ENCODE measurements around the gene MTA3.
"Not testable (repeated sequence)": the region's sequence is repeated elsewhere in the genome, so short reads cannot be mapped to it uniquely, and the experiment has no call there.

The MTA3 gene

GRCh38 chr2:42607101-42607637, 38.7 kb downstream of the MTA3 start:
- DNase-seq, result no peak

GRCh38 chr2:42613281-42614064, 45.0 kb downstream of the MTA3 start:
- DNase-seq, result no peak

GRCh38 chr2:42614838-42615237, 46.4 kb downstream of the MTA3 start:
- no peak for DNase-seq

GRCh38 chr2:42618116-42618515, 49.7 kb downstream of the MTA3 start:
- no peak for DNase-seq

GRCh38 chr2:42618972-42619371, 50.5 kb downstream of the MTA3 start:
- peak in 1 of 56 donors; percentile 9 for DNase-seq

- DNase-seq, result not testable (repeated sequence)
Measured at GRCh38 chr2:42621626-42622025, 53.2 kb downstream of the MTA3 start.

DNA sequence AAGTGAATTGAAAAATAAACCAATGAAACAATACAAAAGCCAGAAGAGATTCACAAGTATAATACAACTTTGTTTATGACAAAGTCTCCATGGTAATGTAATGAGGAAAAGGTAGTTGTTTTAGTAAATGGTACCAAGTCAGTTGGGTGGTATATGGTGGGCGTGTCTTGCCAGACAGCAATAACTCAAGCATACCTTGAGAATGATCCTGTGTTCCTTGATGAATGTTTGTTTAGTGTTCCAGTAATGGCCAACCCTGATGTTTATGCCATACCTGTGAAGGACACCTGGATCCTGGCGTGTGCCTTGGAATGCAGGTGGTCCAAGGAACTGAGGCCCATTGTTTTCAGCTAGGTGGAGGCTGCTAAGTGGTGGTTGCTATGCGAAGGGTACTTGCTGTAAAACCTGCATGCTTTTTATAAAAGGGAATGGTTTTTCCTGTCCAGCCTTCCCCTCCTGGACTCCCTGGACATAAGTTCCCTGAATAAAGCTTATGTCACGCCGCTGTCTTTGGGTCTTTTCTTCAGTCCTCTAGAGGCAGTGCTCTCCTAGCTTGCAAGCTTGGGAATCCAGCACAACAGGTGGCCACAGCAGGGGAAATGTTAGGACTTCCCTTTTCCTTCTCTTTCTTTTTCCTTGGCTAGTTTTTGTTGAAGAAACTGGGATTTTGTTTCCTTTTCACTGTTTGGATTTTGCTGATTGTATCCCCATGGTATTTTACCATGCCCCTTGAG, 54.7 kb downstream of the MTA3 start:
- no peak for DNase-seq

DNA sequence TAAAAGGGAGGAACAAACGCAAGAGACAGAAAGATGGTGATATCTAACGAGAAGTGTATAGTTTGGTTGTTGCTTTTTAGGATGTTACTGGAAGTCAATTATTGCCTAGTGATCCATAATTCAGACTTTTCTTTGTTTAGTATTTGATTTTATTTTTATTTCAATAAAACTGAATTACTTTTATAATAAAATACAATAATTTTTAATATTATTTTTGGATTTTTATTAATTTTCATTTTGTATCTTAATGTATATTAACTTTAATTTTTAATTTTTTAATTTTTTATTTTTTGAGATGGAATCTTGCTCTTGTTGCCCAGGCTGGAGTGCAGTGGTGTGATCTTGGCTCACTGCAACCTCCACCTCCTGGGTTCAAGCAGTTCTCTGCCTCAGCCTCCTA, 55.6 kb downstream of the MTA3 start:
- no peak for DNase-seq

- DNase-seq, result not testable (repeated sequence)
Measured at GRCh38 chr2:42628024-42628423, 59.6 kb downstream of the MTA3 start.

- DNase-seq, result no peak
Measured at GRCh38 chr2:42636934-42637333, 68.5 kb downstream of the MTA3 start.

GRCh38 chr2:42638080-42638784, 69.8 kb downstream of the MTA3 start:
- DNase-seq, result no peak

GRCh38 chr2:42639340-42640077, 71.1 kb downstream of the MTA3 start:
- DNase-seq, result no peak

GRCh38 chr2:42640261-42640660, 71.8 kb downstream of the MTA3 start:
- DNase-seq, result no peak

- DNase-seq, result not testable (repeated sequence)
Measured at GRCh38 chr2:42642371-42642770, 73.9 kb downstream of the MTA3 start.

DNA sequence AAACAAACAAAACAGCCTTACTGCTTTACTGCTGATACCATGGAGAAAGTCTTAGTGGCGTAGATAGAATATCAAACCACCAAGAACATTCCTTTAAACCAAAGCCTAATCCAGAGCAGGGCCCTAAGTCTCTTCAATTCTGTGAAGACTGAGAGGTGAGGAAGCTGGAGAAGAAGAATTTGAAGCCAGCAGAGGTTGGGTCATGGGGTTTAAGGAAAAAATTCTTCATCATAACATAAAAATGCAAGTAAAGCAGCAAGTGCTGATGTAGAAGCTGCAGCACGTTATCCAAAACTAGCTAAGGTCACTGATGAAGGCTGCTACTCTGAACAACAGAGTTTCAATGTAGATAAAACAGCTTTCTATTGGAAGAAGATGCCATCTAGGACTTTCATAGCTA, 77.1 kb downstream of the MTA3 start:
- no peak for DNase-seq

GRCh38 chr2:42648796-42649195, 80.4 kb downstream of the MTA3 start:
- DNase-seq, result no peak

DNA sequence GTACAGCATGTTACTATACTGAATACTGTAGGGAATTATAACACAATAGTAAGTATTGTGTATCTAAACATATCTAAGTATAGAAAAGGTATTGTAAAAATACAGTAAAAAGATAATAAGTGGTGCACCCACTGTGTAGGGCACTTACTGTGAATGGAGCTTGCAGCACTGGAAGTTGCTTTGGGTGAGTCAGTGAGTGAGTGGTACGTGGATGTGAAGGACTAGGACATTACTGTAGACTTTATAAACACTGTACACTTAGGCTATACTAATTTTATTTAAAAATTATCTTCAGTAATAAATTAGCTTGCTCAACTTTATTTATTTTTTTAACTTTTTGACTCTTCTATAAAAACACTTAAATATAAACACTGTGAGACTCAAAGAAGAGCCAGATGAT, 82.6 kb downstream of the MTA3 start:
- DNase-seq, result no peak

DNA sequence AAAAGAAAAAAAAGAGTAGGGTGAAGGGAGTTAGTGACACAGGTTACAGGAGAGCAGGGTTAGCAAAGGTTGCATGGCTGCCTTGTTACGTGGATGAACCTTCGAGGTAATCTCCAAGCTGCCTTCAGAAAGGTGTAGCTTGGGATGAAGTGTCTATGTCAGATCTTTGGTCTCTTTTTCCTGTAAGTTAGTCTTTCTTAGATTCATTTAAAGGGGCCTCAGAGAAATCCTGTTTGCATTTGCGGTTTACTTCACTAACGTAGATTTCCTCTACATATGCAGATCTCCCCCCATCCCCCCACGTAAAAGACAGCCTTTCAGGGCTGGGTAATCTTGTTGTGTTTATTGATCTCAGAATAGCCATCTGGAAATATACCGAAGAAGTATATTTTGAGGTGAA, 83.7 kb downstream of the MTA3 start:
- DNase-seq, result no peak

DNA sequence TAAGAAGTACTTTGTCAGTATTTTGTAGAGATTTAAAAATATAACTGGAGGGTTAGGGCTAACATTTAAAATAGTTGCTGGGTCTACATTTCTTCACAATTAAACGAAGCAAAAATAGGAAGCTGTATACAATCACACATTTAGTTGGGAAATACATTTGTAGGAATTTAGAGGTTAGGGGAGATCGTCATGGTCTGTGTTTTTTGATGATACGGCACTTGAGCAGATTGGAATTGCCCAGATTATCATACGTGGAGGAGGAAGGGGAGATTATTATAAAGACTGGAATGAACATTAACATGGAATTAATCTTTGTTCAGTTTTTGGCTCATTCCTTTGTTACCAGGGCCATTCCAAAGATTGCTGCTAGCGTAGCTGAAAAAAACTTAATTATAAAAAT, 84.6 kb downstream of the MTA3 start:
- DNase-seq, result no peak

- DNase-seq, result no peak
Measured at GRCh38 chr2:42653908-42654445, 85.5 kb downstream of the MTA3 start.

- no peak for DNase-seq
Measured at GRCh38 chr2:42658306-42658705, 89.9 kb downstream of the MTA3 start.

All from amygdala (tissue), 56 donors.